GM21360 (cell line): Measurements from ENCODE around the gene CD48.
A peak's percentile ranks its signal among the peaks of the same experiment; 100 is the strongest.
"Not testable (repeated sequence)": the region's sequence is repeated elsewhere in the genome, so short reads cannot be mapped to it uniquely, and the experiment has no call there.

Source experiments
- ATAC-seq: cut with Tn5 transposase; IDR thresholded peaks from one replicate; pipeline ENCODE4 v1.9.1; 2021; ENCODE audit warnings: mild to moderate bottlenecking, moderate library complexity; ENCODE audit not compliant: unreplicated experiment

CD48 gene

GRCh38 chr1:160716013-160716412 is 4.4 kb upstream of the CD48 start:
- no peak for ATAC-seq

GRCh38 chr1:160714034-160714648 is 2.5 kb upstream of the CD48 start:
- ATAC-seq, result not testable (repeated sequence)

- no peak for ATAC-seq
Observed at GRCh38 chr1:160713161-160713560, 1.5 kb upstream of the CD48 start.

GRCh38 chr1:160712525-160713080 is 981 bp upstream of the CD48 start:
- peak; percentile 49 for ATAC-seq

- ATAC-seq, result no peak
Observed at GRCh38 chr1:160711276-160711601, 383 bp downstream of the CD48 start.

GRCh38 chr1:160710517-160711252 is 937 bp downstream of the CD48 start:
- no peak for ATAC-seq

- ATAC-seq, result no peak
Observed at GRCh38 chr1:160709715-160710114, 1.9 kb downstream of the CD48 start.

- ATAC-seq, result no peak
Observed at GRCh38 chr1:160708801-160709200, 2.8 kb downstream of the CD48 start.

GRCh38 chr1:160708118-160708517 is 3.5 kb downstream of the CD48 start:
- ATAC-seq, result no peak

- no peak for ATAC-seq
Observed at GRCh38 chr1:160707236-160708064, 4.2 kb downstream of the CD48 start.

GRCh38 chr1:160706526-160707235 is 4.9 kb downstream of the CD48 start:
- ATAC-seq, result no peak

GRCh38 chr1:160705742-160706141 is 5.9 kb downstream of the CD48 start:
- no peak for ATAC-seq

GRCh38 chr1:160705212-160705621 is 6.4 kb downstream of the CD48 start:
- ATAC-seq, result not testable (repeated sequence)

GRCh38 chr1:160704250-160704649 is 7.4 kb downstream of the CD48 start:
- ATAC-seq, result no peak

GRCh38 chr1:160702100-160702499 is 9.5 kb downstream of the CD48 start:
- ATAC-seq, result no peak

GRCh38 chr1:160692390-160692789 is 19.2 kb downstream of the CD48 start:
- ATAC-seq, result not testable (repeated sequence)

GRCh38 chr1:160685266-160685665 is 26.4 kb downstream of the CD48 start:
- no peak for ATAC-seq

- no peak for ATAC-seq
Observed at GRCh38 chr1:160682983-160683865, 28.4 kb downstream of the CD48 start.

- peak; percentile 5 for ATAC-seq
Observed at GRCh38 chr1:160681891-160682140, 29.8 kb downstream of the CD48 start.
